Fibroblast of skin of scalp (primary cell): ENCODE data around the gene SPOP.
"Not testable (repeated sequence)": the region's sequence is repeated elsewhere in the genome, so short reads cannot be mapped to it uniquely, and the experiment has no call there.

Source experiments
- DNase-seq: peaks from one replicate; pipeline ENCODE4 v3.0.0-alpha.2; 2013

The SPOP gene

DNA sequence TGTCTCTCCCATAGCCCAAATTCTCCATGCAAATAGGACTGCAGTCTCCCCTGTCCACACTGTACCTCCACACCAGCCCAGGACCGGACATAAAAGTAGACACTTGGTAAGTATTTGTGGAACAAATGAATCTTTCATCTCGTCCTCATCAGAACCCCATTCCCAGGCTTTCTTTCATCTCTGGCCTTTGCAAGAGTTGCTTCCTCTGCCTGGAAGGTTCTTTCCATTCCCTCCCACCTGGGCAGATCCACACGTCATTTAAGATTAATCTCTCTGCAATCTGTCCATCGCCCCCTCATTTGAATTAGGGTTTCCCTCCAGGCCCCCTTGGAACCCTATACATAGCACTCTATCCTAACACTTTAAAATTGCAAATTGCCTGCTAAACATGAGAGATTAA, 106.1 kb downstream of the SPOP start:
- DNase-seq = no peak

DNA sequence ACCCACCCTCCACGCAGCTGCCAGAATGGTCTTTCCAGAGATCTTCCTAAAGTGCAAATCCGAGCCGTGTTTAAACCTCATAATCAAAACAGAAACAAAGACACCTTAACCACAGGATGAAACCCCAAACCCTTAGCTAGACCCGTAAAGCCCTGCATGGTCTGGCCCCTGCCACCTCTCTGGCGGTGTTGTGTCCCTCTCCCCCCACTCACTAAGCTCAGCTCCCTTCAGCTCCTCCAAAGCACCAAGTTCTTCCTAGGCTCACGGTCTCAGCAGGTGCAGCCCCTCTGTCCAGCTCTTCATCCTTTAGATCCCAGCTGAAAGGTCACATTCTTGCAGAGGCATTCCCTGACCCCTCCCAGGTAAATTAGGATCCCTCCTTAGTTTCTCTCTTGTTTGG, 106.6 kb downstream of the SPOP start:
- no peak for DNase-seq

DNA sequence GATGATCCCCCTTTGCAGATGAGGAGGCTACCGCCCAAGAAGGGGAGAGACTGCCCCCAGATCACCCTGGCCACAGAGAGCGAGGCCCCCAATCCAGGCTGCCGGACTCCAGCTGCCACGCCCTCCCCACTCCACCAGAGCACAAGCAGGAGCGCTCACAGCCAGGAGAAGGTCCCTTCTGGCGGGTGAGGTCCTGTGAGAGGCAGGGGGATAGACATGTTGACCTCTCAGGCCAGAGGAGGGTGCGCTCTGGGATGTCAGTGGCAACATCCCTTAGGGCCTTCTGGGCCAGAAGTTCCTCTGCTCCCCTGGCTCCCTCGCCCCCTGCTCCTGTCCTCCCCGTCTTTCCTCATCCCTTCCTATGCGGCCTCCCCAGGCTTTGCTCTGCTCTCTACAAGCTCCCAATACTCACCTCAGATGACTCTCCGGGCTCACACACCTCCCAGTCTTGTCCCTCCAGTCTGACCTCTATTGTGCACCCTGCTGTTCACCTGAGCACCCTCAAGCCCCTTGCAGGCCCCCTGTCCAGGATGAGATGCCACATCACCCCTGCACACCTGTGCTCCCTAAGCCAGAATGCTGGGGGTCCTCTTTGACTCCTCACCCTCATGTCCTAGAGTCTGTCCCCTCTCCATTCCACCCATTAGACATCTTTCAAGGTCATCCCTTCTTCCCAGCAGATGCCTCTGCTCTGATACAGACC, 107.2 kb downstream of the SPOP start:
- no peak for DNase-seq

DNA sequence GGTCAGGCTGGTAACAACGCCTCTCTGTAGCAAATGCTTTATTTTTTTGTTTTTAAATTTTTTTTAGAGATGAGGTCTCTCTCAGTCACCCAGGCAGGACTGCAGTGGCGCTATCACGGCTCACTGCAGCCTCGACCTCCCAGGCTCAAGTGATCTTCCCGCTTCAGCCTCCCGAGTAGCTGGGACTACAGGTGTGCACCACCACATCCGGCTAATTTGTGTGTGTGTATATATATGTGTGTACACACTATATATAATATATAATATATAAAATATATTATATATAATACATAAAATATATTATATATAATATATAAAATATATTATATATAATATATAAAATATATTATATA, 109.2 kb downstream of the SPOP start:
- DNase-seq = not testable (repeated sequence)

DNA sequence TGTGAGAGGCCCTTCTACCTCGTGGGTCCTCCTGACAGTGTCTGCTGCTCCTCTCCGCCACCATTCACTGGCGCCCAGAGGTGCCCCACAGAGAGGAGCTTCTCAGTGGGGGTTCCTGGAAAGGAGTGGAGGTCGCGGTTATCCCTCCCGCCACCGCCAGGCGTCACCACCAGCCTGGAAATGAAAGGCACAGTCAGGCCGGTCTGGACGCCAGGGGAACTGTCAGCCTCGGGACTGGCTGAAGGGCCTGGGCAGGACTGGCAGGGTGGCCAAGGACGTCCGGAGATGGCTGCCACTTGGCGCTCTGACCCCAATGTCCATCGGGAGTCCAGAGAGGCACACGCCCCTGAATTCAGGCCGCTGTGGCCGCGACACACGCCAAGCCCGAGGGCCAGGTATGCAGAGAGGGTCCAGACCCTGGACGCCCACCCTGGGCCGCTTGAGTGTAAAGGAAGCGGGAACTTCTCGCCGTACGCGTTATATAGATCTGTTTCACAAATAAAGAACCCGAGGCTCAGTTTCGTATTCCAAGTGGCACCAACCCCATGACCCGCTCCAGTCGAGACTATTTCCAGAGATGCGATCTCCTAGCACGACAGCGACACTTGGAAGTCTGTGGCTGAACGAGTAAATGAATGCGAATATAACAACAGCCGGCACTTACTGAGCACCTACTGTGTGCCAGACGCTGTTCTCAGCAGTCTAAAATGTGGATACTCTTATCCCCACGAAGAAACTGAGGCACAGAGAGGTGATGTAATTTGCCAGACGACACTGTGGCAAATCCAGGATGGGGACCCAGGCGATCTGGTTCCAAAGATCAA, 109.8 kb downstream of the SPOP start:
- DNase-seq = peak; percentile 73

DNA sequence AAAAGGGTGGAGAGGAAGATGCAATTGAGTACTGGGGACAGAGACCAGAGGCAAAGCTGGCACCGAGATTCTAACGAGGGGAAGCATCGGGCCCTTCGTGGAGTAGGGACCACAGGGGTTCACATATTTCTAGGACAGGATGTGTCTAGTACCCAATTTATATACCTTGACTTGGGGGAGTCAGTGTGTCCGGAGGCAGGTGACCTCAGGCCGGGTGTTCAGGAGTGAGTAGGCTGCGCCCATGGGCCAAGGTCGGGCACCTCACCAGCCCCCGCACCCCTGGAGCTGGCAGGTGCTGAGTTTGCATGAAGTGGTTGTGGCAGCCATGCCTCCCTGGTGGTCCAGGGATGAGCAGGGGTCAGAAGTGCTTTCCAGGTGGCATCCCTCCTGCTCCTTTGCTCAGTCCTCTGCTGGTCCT, 110.8 kb downstream of the SPOP start:
- DNase-seq = no peak

DNA sequence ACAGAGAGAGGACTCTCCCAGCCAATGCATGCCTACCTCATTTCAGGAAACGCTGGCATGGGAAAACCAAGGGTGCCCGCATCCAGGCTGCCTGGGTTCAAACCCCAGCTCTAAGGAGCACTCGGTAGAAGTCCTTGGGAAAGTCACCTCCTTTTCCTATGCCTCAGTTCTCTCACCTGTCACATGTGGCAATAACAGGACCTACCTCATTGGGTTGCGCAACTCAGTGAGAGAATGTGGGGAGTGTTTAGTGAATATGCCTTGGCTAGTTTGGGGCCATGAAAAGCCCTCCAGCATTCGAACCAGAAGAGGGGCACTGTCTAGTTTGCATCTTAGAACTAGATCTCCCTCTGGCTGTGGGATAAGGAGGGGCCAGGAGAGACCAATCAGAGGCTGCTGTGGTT, 111.2 kb downstream of the SPOP start:
- no peak for DNase-seq

DNA sequence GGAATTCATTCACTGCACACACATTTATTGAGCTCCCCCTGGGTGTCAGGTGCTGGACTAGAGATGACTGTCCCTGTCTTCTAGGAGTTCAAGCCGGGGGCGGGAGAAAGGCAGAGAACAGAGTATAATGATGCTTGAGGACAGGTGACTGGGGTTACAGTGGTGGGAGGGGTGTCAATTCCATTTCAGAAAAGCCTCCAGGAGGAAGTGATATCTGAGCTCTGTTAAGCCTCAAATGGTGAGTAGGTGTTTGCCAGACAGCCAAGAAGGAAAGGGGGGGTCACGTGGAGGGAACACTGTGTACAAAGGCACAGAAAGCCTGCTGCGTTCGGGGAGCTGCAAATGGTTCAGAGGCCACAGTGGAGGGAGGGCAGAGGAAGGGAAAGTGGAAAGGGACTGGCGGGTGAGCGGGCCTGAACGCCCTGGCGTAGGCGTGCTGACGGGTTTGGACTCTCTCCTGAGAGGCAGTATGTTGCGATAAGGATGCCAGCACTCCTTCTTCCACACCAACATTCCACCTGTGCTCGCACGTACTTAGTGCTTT, 111.9 kb downstream of the SPOP start:
- no peak for DNase-seq

DNA sequence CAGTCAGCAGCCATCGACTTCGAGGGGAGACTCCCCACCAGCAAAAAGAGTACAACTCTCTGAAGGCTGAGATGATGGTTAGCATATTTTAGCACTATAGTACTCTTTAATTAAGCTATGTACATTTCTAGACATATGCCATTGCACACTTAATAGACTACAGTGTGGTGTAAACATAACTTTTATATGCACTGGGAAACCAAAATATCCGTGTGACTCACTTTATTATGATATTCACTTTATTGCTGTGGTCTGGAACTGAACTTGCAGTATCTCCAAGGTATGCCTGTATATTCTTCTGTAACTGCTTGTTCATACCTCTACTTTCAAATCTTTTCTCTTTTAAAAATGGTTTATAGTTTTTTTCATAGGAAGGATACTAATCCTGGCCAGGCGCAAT, 113.3 kb downstream of the SPOP start:
- DNase-seq = no peak

DNA sequence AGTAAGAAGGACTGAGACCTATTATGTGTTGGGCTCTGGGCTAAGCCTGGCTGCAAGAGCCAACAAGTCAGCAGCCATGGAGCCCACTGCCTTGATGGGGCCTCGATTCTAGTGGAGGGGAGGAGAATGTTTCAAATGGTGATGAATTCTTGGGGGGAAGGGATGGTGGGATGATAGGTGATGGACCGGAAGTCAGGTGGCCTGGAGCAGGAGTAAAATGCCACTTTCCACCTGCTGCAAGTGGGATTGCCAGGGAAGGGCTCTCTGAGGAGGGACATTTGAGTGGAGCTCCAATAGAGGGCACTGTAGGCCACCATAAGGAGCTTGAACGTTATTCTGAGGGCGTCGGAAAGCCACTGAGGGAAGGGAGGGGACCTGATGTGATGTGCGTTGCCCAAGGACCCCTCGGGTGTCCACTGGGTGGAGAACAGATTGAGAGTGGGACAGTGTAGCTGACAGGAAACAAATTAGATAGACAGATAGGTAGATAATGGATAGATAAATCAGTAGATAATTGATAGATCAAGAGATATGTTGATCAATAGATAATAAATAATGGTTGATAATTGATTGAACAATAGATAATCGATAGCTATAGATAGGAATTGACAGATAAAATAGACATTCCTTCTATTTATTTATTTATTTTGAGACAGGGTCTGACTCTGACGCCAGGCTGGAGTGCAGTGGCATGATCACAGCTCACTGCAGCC, 120.4 kb downstream of the SPOP start:
- DNase-seq = peak; percentile 39

DNA sequence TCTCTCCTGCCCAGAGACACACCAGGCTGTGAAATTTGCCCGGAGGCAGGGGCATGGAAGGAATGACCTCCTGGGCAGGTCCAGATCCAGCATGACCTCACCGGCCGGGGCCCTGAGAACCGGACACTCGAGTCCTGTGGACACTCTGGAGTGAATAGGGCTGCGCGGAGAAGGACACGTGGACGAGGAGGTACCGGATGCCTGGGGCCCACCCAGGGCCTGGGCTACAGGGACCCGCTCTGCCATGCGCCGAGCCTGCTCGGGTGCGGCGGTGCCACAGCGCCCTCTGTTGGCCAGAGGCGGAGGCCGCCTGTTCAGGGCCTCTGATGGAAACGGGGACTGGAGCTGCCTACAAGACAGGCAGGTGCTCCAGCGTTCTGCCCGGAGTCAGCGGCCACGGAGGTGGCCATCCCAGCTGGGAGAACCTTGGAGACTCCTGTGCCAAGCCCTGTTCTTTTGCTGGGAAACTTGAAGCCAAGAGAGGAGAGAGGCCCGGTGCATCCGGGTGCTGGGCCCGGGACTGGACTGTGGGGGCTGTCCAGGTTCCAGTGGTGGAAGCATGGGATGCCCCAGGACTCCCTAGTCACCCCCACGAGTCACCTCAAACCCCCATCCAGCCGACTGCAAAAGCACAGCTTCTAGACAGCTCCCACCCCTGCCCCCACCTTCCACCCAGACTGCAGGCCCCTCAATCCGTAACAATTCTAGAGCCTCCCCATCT, 121.5 kb downstream of the SPOP start:
- peak; percentile 74 for DNase-seq

DNA sequence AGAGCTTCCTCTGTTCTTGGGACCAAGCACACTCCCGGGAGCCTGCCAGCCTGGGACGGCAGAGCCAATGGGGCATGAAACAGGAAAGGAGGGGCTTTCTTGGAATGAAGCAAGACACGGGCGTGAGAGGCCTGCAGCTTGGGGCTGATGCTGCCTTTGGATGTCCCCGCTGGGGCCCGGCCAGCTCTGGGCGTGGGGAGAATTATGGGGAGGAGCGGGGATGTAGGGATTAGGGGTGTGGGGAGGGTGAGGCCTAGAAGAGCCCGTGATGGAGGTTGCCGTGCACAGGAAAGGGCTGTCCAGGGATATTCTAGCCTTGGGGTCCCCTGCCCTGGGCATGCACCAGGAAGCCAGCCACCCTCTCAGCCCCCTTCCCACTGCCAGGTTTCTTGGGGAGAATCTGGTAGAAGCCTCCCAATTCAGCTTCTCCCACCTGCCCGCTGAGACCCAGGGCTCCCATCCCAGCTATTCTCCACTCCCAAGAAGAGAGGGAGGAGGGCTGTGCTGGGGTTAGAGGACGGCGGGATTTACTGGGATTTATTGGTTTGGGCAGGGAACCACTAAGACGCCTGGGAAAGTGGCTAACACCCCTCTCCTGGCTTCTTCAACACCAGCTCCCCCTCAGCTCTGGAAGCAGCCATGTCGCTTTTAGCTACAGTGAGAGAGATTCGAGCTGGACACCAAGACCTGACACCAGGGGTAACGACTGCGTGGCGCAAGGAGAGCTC, 122.2 kb downstream of the SPOP start:
- DNase-seq = no peak

DNA sequence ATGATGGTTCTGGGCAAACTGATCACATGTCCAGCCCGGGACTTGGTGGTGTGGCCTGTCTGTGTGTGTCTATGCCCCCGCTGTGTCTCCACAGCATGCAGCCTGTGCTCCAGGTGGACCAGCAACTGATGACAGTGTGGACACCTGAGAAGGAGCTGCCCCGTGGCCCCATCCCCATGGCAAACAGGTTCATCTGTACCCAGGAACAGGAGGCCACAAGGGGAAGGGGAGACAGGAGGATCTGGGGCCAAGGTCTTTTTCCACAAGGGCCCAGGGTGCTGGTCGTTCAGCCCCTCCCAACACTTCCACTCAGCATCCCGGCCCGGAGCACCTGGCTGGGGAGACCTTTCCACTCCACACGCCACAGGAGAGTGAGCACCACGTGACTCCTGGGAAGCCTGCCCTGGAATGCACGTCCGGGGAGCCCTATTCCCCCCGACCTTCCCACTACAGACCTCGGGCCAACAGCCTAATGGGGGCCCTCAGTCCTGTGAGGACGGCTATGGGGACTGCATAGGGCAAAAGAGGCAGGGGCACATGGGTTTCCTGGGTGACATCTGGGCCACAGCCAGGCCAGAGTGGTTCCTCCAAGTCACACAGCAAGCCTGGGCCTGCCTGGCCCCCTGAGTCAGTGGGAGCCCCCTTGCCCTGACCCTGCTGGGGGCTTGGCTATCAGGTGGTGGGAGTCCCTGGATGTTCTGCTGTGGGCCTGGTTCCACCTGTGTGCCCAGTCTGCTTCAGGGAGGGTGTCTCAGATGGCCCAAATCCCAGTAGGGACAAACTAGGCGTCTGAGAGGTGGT, 123.0 kb downstream of the SPOP start:
- no peak for DNase-seq

DNA sequence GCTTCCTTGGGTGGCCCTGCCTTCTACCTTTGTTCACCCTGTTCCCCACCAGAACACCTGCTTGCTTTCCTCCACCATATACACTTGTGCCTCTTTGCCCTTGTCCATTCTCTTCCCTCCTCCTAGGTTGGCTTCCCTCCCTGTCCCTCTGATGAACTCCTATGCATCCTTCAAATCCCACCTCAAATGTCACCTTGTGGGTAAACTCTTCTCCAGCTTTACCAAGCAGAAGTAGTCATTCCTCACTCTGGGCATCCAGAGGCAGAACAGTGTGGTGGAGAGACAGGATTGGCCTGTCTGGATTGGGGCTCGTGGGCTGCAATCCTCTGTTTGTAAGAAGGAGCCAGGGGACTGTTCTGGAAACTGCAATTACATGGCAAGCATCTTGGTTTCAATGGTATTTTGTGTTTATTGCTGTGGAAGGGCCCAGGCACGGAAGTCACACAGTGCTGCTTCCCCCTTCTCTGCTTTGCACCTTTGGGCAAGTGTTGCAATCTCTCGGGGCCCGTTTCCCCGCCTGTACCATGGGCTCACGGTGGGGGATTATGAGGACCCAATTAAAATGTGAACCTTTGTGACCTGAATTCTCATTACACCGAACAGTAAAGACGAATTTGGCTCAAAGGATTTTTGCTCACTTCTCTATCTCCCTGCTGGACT, 124.1 kb downstream of the SPOP start:
- DNase-seq = no peak

DNA sequence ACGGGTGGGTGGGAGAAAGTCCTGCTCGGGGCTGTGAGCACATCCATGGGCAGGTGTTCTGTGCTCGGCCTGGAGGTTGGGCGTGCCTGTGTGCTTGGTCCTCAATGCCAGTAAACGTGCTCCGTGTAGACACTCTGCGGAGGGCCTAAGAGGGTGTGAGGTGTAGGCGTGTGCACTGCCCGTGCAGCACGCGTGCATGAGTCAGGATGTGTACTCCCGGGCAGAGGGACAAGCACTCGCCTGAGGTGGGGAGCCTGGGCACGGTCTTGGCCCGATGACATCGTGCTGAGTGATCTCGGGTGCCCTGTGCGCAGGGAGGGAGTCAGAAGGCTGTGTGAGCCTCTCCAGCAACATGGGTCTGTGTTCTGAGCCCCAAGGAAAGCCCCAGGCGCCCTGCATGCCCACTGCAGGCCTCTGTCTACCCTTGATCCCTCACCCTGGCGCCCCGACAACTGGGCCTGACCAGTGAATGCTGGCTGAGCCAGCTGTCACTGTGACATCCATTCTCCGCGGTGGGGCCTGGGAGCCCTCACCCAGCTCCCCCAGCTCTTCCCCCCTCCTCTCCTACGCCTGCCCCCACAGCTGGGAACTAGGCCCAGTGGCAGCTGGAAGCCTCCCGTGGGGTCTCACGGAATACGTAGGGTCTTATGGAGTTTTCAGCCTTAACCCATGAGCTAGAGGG, 125.7 kb downstream of the SPOP start:
- DNase-seq = no peak

DNA sequence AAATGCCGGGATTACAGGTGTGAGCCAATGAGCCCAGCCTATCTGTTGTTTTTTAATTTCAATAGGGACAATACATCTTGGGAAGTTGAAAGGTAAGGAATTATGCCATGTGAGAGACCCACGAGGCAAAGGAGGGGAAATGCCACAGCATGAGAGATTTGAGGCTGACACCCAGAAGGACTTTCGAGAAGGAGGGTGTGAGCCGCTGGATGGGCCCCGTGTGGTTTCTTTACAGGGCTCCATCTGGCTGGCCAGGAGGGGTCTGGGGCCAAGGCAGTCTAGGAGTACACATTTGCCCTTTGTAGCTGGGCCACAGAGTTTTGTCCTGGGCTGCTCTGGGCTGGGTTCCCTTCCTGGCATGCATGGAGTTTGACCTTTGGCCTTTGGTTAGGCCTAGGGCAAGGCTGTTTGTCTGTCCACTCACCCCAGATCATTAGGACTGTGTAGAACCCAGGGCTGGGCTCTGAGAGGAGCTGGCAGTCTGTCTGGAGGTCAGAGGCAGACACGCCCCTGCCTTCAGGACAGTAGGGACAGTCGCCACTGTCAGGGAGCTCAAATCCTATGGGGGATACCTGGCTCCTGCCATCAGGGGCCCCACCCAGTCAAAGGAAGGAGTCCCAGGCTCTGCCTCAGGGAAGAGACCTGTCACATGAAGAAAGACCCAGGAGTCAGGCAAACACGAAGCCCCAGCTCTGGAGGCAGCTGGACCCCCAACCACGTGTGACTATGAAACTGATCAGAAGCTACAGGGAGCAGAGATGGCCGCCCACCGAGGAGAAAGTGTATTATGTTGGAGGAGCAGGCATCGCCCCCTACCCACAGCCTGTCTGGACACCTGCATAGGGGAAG, 126.5 kb downstream of the SPOP start:
- DNase-seq = no peak

DNA sequence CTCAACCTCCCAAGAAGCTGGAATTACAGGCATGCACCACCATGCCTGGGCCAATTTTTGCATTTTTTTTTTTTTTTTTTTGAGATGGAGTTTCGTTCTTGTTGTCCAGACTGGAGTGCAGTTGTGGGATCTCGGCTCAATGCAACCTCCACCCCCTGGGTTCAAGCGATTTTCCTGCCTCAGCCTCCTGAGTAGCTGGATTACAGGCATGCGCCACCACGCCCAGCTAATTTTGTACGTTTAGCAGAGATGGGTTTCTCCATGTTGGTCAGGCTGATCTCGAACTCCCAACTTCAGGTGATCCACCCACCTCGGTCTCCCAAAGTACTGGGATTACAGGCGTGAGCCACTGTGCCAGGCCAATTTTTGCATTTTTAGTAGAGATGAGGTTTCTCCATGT, 127.1 kb downstream of the SPOP start:
- not testable (repeated sequence) for DNase-seq

DNA sequence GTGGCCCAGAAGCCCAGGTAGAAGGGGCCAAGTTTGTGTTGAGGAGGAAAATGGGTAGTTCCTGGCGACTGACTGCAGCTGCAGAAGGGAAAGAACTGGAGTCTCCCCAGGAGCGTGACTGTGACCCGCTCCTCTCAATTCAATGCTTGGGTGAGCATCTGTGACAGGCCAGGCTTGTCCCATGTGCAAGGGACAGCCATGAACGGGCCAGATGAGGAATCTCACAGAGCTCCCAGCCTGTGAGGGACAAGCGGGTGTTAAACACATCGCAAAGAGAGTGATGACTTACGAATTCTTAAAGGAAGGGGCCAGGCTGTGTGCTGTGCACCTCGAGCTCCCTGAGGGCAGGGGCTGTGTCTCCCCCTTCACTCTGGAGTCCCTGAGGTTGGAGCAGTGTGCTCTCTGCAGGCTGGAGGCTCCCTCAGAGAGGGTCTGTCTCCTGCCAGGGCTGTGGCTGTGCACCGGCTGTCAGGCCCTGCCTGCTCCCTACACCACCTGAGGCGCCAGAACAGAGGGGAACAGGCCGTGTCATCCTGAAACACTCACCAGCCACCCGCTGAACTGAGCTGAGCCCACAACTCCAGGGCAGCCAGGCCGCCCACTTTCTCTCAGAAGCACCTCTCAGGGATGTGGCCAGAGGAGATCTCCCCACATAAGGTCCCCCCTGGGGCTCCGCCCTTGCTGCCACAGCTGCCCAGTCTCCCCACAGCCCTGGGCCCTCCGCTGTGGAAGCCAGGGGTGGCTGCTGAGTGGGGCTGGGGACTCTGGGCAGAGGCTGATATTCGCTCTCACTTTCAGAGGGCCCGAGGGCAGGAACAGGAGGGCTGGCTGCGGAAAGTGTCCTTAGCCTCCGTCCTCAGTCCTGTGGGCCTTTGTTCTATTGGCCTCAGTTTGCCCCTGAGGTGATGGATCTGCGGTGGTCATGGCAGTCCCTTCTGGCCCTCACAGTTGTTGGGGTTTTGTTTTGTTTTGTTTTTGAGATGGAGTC, 127.9 kb downstream of the SPOP start:
- no peak for DNase-seq
